SK-N-SH (cell line): ENCODE data around the gene KDM4C. TPM values are rescaled to one million over a fixed set of nuclear protein-coding genes. Genes with fewer than 3 reads are reported as not detected.

ENCODE experiments used
- CTCF ChIA-PET: fragments of 300-600, 350-600 bp; formaldehyde crosslinking; extraction: SDS; loops from one replicate; lab custom pipeline; 2021; lab: Yijun Ruan, JAX
- POLR2A ChIA-PET: fragments of 350-600 bp; sonication (Branson Sonifier 250); formaldehyde crosslinking; extraction: SDS; loops from one replicate; lab custom pipeline; 2020; ENCODE audit warnings: antibody characterized with exemption, inconsistent platforms; lab: Yijun Ruan, JAX
- DNase-seq: peaks from one replicate; pipeline ENCODE4 v3.0.0; 2012
- H2AFZ ChIP-seq: fragments of 200-600 bp; sonication (generic); 2 replicates; pipeline ENCODE4 v1.8.1; 2016; ENCODE audit warnings: antibody characterized with exemption, mild to moderate bottlenecking, low read depth
- H3F3A ChIP-seq: fragments of 200-600 bp; sonication (generic); replicated peaks from 2 replicates; pipeline ENCODE3; 2016; ENCODE audit warnings: antibody characterized with exemption, mild to moderate bottlenecking; ENCODE audit not compliant: insufficient read depth
- H3K27ac ChIP-seq, 2 experiments: fragments of 200-500 bp in 1 of 2; fragments of 200-600 bp in 1 of 2; sonication (Bioruptor generic) in 1 of 2; sonication (generic), shearing (Covaris generic) in 1 of 2; 2 replicates each; pipeline versions ENCODE4 v1.5.1 to v1.6.1; 2014 to 2016; ENCODE audit warnings: low read depth in 2 of 2, inconsistent platforms in 1 of 2, low read length in 1 of 2, mild to moderate bottlenecking in 1 of 2, mixed read lengths in 1 of 2
- H3K27me3 ChIP-seq: fragments of 200-600 bp; sonication (generic), shearing (Covaris generic); 2 replicates; pipeline ENCODE4 v1.6.1; 2016; ENCODE audit warnings: mixed run types; ENCODE audit not compliant: insufficient read depth
- H3K36me3 ChIP-seq, 2 experiments: fragments of 200-500 bp in 1 of 2; fragments of 200-600 bp in 1 of 2; sonication (Bioruptor generic) in 1 of 2; sonication (generic) in 1 of 2; replicated peaks in 1 of 2; 2 replicates each; pipeline versions ENCODE3 to v1.5.1; 2014 to 2016; ENCODE audit warnings: low read length in 1 of 2, mild to moderate bottlenecking in 1 of 2; ENCODE audit not compliant: insufficient read depth in 2 of 2, control insufficient read depth in 1 of 2
- H3K4me1 ChIP-seq, 2 experiments: fragments of 200-500 bp in 1 of 2; fragments of 200-600 bp in 1 of 2; sonication (Bioruptor generic) in 1 of 2; sonication (generic), shearing (Covaris generic) in 1 of 2; 2 replicates each; pipeline versions ENCODE4 v1.5.1 to v1.6.1; 2014 to 2016; ENCODE audit warnings: low read depth in 1 of 2, low read length in 1 of 2, mixed run types in 1 of 2; ENCODE audit not compliant: insufficient read depth in 2 of 2, control insufficient read depth in 1 of 2
- H3K4me2 ChIP-seq: fragments of 200-600 bp; sonication (generic), shearing (Covaris generic); 2 replicates; pipeline ENCODE4 v1.6.1; 2017; ENCODE audit warnings: mixed run types
- H3K4me3 ChIP-seq, 2 experiments: fragments of 200-500 bp in 1 of 2; fragments of 200-600 bp in 1 of 2; sonication (Bioruptor generic) in 1 of 2; sonication (generic), shearing (Covaris generic) in 1 of 2; 2 replicates each; pipeline versions ENCODE4 v1.5.1 to v1.8.1; 2014 to 2016; ENCODE audit warnings: low read depth in 2 of 2, inconsistent platforms in 1 of 2, low read length in 1 of 2, mild to moderate bottlenecking in 1 of 2, mixed read lengths in 1 of 2, moderate library complexity in 1 of 2
- H3K79me2 ChIP-seq: fragments of 200-600 bp; sonication (generic); 2 replicates; pipeline ENCODE4 v1.8.1; 2017; ENCODE audit warnings: mild to moderate bottlenecking; ENCODE audit not compliant: insufficient read depth
- H3K9ac ChIP-seq: fragments of 200-600 bp; sonication (generic); 2 replicates; pipeline ENCODE4 v1.6.1; 2017; ENCODE audit warnings: mixed run types
- H3K9me2 ChIP-seq: fragments of 200-600 bp; sonication (generic); 2 replicates; pipeline ENCODE4 v1.6.1; 2017; ENCODE audit warnings: mixed run types
- H3K9me3 ChIP-seq: fragments of 200-600 bp; sonication (generic); 2 replicates; pipeline ENCODE4 v1.6.1; 2017; ENCODE audit warnings: mixed run types, mild to moderate bottlenecking, moderate library complexity
- H4K20me1 ChIP-seq: fragments of 200-600 bp; sonication (generic); 2 replicates; pipeline ENCODE4 v1.6.1; 2017; ENCODE audit warnings: mild to moderate bottlenecking, mixed run types; ENCODE audit not compliant: insufficient read depth
- GABPA ChIP-seq: IDR thresholded peaks from 2 replicates; pipeline ENCODE4 v1.4.0; 2012; ENCODE audit warnings: low read depth, mild to moderate bottlenecking
- GATA2 ChIP-seq: sonication (generic); formaldehyde crosslinking; IDR thresholded peaks from 2 replicates; pipeline ENCODE4 v1.5.0; 2020; ENCODE audit warnings: mild to moderate bottlenecking, missing genetic modification reagents
- JUND ChIP-seq: IDR thresholded peaks from 2 replicates; pipeline ENCODE4 v1.4.0; 2012
- NFIC ChIP-seq: IDR thresholded peaks from 2 replicates; pipeline ENCODE4 v1.4.0; 2012; ENCODE audit warnings: borderline replicate concordance
- NRF1 ChIP-seq: IDR thresholded peaks from 2 replicates; pipeline ENCODE4 v1.6.1; 2012; ENCODE audit warnings: low read depth, mild to moderate bottlenecking, low read length
- REST ChIP-seq: IDR thresholded peaks from 2 replicates; pipeline ENCODE4 v1.6.1; 2012; ENCODE audit warnings: mild to moderate bottlenecking, low read depth, low read length, moderate library complexity
- TAF1 ChIP-seq: IDR thresholded peaks from 2 replicates; pipeline ENCODE4 v1.6.1; 2012; ENCODE audit warnings: low read depth, mild to moderate bottlenecking, low read length, moderate library complexity, borderline replicate concordance
- USF1 ChIP-seq: IDR thresholded peaks from 2 replicates; pipeline ENCODE4 v1.4.0; 2012; ENCODE audit warnings: low read depth, borderline replicate concordance
- ZBTB33 ChIP-seq: IDR thresholded peaks from 2 replicates; pipeline ENCODE4 v1.4.0; 2012; ENCODE audit warnings: low read depth, borderline replicate concordance
- WGBS: methylation state at CpG from one replicate; pipeline ENCODE4 v1.1.6; 2017; ENCODE audit warnings: low lambda C conversion rate; 5-methylcytosine and 5-hydroxymethylcytosine counted together
- polyA plus RNA-seq, 3 experiments: library from polyadenylated mRNA; depleted of rRNA; stranded (reverse); fragments of >200 nt; gene quantifications; 2 replicates each; pipeline ENCODE4 v1.2.3, GENCODE V29; 2012
- TF ChIP-seq, protein P1 (sequence below): IDR thresholded peaks from 2 replicates; pipeline ENCODE4; 2012
- TF ChIP-seq, protein P2 (sequence below): fragments of 150-350 bp; IDR thresholded peaks from 2 replicates; pipeline ENCODE4 v1.6.1; 2017; ENCODE audit warnings: antibody characterized with exemption, low read length, low read depth, borderline replicate concordance
- TF ChIP-seq, protein P3 (sequence below): IDR thresholded peaks from 2 replicates; pipeline ENCODE4 v1.4.0; 2012; ENCODE audit warnings: low read depth

KDM4C gene
- polyA plus RNA-seq, 1 of the 3 experiments (the other 2 are of a cell fraction), result 9.4 TPM

DNA sequence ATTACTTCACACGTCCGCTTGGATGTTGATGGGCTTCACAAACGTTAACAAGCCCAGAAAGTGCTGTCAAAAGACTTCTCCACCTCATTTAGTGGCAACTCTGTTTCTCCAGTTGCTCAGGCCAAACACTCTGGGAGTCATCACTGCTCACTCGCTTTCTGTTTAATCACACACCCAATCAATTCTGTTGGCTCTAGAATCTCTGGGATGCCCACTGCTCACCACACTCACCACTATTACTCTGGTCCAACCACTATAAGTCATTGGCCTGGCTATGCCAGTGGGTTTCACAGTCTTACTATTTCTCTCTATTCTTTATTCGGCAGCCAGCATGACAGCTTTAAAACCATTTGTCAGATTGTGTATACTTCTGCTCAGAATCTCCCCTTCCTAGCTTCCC is 163.5 kb downstream of the KDM4C start:
- WGBS, result 93% methylated on average over 5 of the region's 5 CpGs
- CTCF ChIA-PET, result no interaction called here
- H3K4me3 ChIP-seq, result no peak overlapping the region
- no peaks in the 10 kb centered on the region for H3K27me3 ChIP-seq
- no peak overlapping the region for H3K9ac ChIP-seq
- no peaks in the 10 kb centered on the region for H3K9me2 ChIP-seq
- POLR2A ChIA-PET, result no interaction called here
- H3K79me2 ChIP-seq, result no peaks in the 10 kb centered on the region
- no peak for DNase-seq
- TF ChIP-seq, protein P1, sequence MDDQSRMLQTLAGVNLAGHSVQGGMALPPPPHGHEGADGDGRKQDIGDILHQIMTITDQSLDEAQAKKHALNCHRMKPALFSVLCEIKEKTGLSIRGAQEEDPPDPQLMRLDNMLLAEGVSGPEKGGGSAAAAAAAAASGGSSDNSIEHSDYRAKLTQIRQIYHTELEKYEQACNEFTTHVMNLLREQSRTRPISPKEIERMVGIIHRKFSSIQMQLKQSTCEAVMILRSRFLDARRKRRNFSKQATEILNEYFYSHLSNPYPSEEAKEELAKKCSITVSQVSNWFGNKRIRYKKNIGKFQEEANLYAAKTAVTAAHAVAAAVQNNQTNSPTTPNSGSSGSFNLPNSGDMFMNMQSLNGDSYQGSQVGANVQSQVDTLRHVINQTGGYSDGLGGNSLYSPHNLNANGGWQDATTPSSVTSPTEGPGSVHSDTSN, result no peak
- TF ChIP-seq, protein P2, sequence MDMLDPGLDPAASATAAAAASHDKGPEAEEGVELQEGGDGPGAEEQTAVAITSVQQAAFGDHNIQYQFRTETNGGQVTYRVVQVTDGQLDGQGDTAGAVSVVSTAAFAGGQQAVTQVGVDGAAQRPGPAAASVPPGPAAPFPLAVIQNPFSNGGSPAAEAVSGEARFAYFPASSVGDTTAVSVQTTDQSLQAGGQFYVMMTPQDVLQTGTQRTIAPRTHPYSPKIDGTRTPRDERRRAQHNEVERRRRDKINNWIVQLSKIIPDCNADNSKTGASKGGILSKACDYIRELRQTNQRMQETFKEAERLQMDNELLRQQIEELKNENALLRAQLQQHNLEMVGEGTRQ, result no peak
- no peak for TF ChIP-seq REST
- no peak for TF ChIP-seq TAF1
- TF ChIP-seq, protein P3, sequence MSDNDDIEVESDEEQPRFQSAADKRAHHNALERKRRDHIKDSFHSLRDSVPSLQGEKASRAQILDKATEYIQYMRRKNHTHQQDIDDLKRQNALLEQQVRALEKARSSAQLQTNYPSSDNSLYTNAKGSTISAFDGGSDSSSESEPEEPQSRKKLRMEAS, result no peak
- TF ChIP-seq ZBTB33, result no peak
- no peak for TF ChIP-seq GABPA
- no peak for TF ChIP-seq NFIC
- no peak for TF ChIP-seq GATA2 (CRISPR knock-in tag)
- TF ChIP-seq NRF1, result no peak
- no peak for TF ChIP-seq USF1
- TF ChIP-seq JUND, result no peak
- no peaks in the 10 kb centered on the region for H4K20me1 ChIP-seq
- H3K27ac ChIP-seq, result no peak overlapping the region
- H3F3A ChIP-seq, result no peaks in the 10 kb centered on the region
- no peaks in the 10 kb centered on the region for H3K36me3 ChIP-seq
- H2AFZ ChIP-seq, result no peak overlapping the region
- H3K4me1 ChIP-seq, result peaks cover 0 to 30% of the 10 kb centered on the region in 2 experiments; a peak in 2 of 4 replicates
- no peak overlapping the region for H3K4me2 ChIP-seq
- no peaks in the 10 kb centered on the region for H3K9me3 ChIP-seq
